HG03558 (cell line): ENCODE data around the gene AMH.
"Not testable (repeated sequence)": the region's sequence is repeated elsewhere in the genome, so short reads cannot be mapped to it uniquely, and the experiment has no call there.

Source experiments
- ATAC-seq: cut with Tn5 transposase; IDR thresholded peaks from one replicate; pipeline ENCODE4 v1.9.1; 2021; ENCODE audit warnings: moderate number of reproducible peaks; ENCODE audit not compliant: unreplicated experiment; ENCODE audit errors: extremely low read depth

AMH gene

GRCh38 chr19:2281265-2282061 lies 32.3 kb downstream of the AMH start:
- not testable (repeated sequence) for ATAC-seq

- ATAC-seq: no peak
These were observed 33.1 kb downstream of the AMH start, which contains the start of gene PEAK3 for GRCh38 chr19:2282062-2282861. PEAK3 (minus strand) TSS chr19:2282175; CDS start chr19:2280931, 1,244 bp downstream.

GRCh38 chr19:2282862-2283237 lies 33.7 kb downstream of the AMH start:
- no peak for ATAC-seq

GRCh38 chr19:2283835-2284507 lies 34.8 kb downstream of the AMH start:
- no peak for ATAC-seq

GRCh38 chr19:2286402-2287140 lies 37.4 kb downstream of the AMH start:
- no peak for ATAC-seq

GRCh38 chr19:2287585-2288337 lies 38.6 kb downstream of the AMH start:
- ATAC-seq: no peak

GRCh38 chr19:2288338-2288817 lies 39.3 kb downstream of the AMH start:
- no peak for ATAC-seq

GRCh38 chr19:2288818-2289713 lies 39.9 kb downstream of the AMH start:
- no peak for ATAC-seq

- ATAC-seq: no peak
These were observed 40.8 kb downstream of the AMH start for GRCh38 chr19:2289714-2290435.

- ATAC-seq: no peak
These were observed 41.5 kb downstream of the AMH start for GRCh38 chr19:2290441-2291184.

- ATAC-seq: no peak
These were observed 42.1 kb downstream of the AMH start for GRCh38 chr19:2291185-2291751.

GRCh38 chr19:2294687-2295335 lies 45.7 kb downstream of the AMH start:
- no peak for ATAC-seq

GRCh38 chr19:2296141-2296540 lies 47.0 kb downstream of the AMH start:
- ATAC-seq: no peak

GRCh38 chr19:2300533-2300932 lies 51.4 kb downstream of the AMH start:
- no peak for ATAC-seq
